Measurements from ENCODE around the gene PIP4K2B.
"Not testable (repeated sequence)": the region's sequence is repeated elsewhere in the genome, so short reads cannot be mapped to it uniquely, and the experiment has no call there.

PIP4K2B gene

GRCh38 chr17:38733282-38733981, 65.9 kb downstream of the PIP4K2B start:
- Histone ChIP-seq H3K9ac (ENCODE audit: low read length) (no peak overlapping the region), H3K36me3 (ENCODE audit: control insufficient read depth, insufficient read depth, low read length) (peaks cover 54% of the 10 kb centered on the region), H3K27ac (ENCODE audit: low read depth, low read length) (no peak overlapping the region), H3K9me3 (ENCODE audit: control insufficient read depth, insufficient read depth, low read depth, low read length) (no peaks in the 10 kb centered on the region), H3K4me3 (ENCODE audit: low read depth, low read length) (no peak overlapping the region), H3K4me1 (ENCODE audit: control insufficient read depth, insufficient read depth, low read length) (peaks cover 21% of the 10 kb centered on the region), H3K27me3 (ENCODE audit: control insufficient read depth, insufficient read depth, low read length) (peaks cover 7% of the 10 kb centered on the region; the same call in 1 of the 2 replicates)

DNA sequence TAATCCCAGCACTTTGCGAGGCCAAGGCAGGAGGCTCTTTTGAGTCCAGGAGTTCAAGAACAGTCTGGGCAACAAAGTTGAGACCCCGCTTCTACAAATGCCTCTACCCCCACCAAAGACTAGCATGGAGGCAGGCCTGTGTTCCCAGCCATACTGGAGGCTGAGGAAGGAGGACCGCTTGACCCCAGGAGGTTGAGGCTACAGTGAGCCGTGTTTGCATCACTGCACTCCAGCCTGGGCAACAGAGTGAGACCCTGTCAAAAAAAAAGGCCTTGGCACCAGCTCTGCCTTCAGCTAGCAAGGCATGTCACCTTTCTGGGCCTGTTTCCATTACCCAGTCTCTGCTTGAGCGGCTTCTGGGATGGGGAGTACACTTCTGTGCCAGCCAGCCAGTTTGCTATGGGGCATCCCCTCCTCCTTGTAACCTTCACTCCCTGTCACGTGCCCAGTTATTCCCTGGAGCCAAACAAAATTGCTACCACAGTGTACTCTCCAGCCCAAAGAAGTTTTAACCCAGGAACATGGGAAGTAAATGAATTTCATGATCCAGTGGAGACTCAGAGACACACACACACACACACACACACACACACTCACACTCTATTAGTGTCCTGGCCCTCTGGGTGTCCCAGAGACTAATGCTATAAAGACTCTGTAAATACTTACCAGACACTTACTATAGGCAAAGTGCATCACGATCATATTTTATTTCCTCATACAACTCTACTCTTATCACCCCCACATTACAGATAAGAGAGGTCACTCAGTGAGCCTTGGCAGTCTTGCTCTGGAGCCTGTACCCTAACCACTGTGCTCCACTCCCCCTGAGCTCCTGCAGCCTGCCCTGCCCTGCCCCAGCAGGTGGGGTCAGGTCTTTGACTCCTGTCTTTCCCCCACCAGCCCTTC, 66.7 kb downstream of the PIP4K2B start:
- no peak overlapping the region for H3K27ac ChIP-seq (ENCODE audit: low read depth, low read length)
- peaks cover 7% of the 10 kb centered on the region; the same call in 1 of the 2 replicates for H3K27me3 ChIP-seq (ENCODE audit: control insufficient read depth, insufficient read depth, low read length)
- peaks cover 48% of the 10 kb centered on the region for H3K36me3 ChIP-seq (ENCODE audit: control insufficient read depth, insufficient read depth, low read length)
- no peaks in the 10 kb centered on the region for H3K9me3 ChIP-seq (ENCODE audit: control insufficient read depth, insufficient read depth, low read depth, low read length)
- H3K9ac ChIP-seq (ENCODE audit: low read length), result no peak overlapping the region
- peaks cover 24% of the 10 kb centered on the region for H3K4me1 ChIP-seq (ENCODE audit: control insufficient read depth, insufficient read depth, low read length)
- H3K4me3 ChIP-seq (ENCODE audit: low read depth, low read length), result no peak overlapping the region

- Histone ChIP-seq H3K9ac (ENCODE audit: low read length) (peak overlapping the region; percentile 80), H3K27ac (ENCODE audit: low read depth, low read length) (no peak overlapping the region), H3K4me1 (ENCODE audit: control insufficient read depth, insufficient read depth, low read length) (peaks cover 24% of the 10 kb centered on the region), H3K9me3 (ENCODE audit: control insufficient read depth, insufficient read depth, low read depth, low read length) (no peaks in the 10 kb centered on the region), H3K36me3 (ENCODE audit: control insufficient read depth, insufficient read depth, low read length) (peaks cover 39% of the 10 kb centered on the region), H3K27me3 (ENCODE audit: control insufficient read depth, insufficient read depth, low read length) (peaks cover 7% of the 10 kb centered on the region; the same call in 1 of the 2 replicates), H3K4me3 (ENCODE audit: low read depth, low read length) (peak overlapping the region; percentile 91)
Measured at GRCh38 chr17:38731526-38732294, 67.6 kb downstream of the PIP4K2B start.

GRCh38 chr17:38730526-38731379, 68.6 kb downstream of the PIP4K2B start:
- Histone ChIP-seq H3K9me3 (ENCODE audit: control insufficient read depth, insufficient read depth, low read depth, low read length) (no peaks in the 10 kb centered on the region), H3K4me3 (ENCODE audit: low read depth, low read length) (peak overlapping the region; percentile 91), H3K27ac (ENCODE audit: low read depth, low read length) (no peak overlapping the region; the same call in 1 of the 2 replicates), H3K9ac (ENCODE audit: low read length) (peak overlapping the region; percentile 80), H3K4me1 (ENCODE audit: control insufficient read depth, insufficient read depth, low read length) (peaks cover 24% of the 10 kb centered on the region), H3K36me3 (ENCODE audit: control insufficient read depth, insufficient read depth, low read length) (peaks cover 33% of the 10 kb centered on the region), H3K27me3 (ENCODE audit: control insufficient read depth, insufficient read depth, low read length) (peaks cover 7% of the 10 kb centered on the region; the same call in 1 of the 2 replicates)

DNA sequence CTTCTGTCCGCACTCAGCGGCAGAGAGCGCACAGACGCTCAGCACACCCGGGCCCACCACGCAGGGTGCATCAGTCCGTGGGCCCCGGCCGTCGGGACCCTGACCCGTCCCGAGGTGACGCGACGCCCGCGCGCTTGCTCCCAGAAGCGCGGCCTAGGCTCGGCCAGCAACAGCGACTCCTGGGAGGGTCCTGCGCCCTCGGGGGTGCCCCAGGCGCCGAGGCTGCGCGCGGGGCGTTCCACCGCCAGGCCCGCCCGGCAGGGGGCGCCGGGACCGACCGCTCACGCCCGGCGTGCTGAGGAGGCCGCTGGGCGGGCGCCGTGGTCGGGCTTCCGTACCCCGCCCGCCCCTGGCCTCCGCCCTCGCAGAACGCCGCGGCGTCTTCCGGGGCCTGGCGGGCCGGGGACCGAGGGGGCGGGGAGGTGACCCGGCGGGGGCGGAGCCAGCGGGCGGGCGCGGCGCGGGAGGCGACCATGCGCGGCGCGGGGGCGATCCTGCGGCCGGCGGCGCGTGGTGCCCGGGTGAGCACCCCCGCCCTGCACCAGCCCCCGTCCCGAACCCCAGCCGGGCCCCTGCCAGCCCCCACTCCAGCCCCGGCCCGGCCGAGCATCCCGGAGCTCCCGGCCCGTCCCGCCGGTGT, 69.3 kb downstream of the PIP4K2B start, which contains the start of gene CISD3:
Gene CISD3 (plus strand): TSS at position 456 of the 640 bp plus-strand sequence. CDS start 18 bp downstream, at position 474.
- peaks cover 24% of the 10 kb centered on the region for H3K4me1 ChIP-seq (ENCODE audit: control insufficient read depth, insufficient read depth, low read length)
- peak within 1 kb of the TSS; percentile 80 for H3K9ac ChIP-seq (ENCODE audit: low read length)
- H3K27ac ChIP-seq (ENCODE audit: low read depth, low read length), result no peak within 1 kb of the TSS; the same call in 1 of the 2 replicates
- H3K36me3 ChIP-seq (ENCODE audit: control insufficient read depth, insufficient read depth, low read length), result peaks cover 27% of the 10 kb centered on the region
- peak within 1 kb of the TSS; percentile 91 for H3K4me3 ChIP-seq (ENCODE audit: low read depth, low read length)
- H3K9me3 ChIP-seq (ENCODE audit: control insufficient read depth, insufficient read depth, low read depth, low read length), result no peaks in the 10 kb centered on the region
- H3K27me3 ChIP-seq (ENCODE audit: control insufficient read depth, insufficient read depth, low read length), result peaks cover 7% of the 10 kb centered on the region; the same call in 1 of the 2 replicates

DNA sequence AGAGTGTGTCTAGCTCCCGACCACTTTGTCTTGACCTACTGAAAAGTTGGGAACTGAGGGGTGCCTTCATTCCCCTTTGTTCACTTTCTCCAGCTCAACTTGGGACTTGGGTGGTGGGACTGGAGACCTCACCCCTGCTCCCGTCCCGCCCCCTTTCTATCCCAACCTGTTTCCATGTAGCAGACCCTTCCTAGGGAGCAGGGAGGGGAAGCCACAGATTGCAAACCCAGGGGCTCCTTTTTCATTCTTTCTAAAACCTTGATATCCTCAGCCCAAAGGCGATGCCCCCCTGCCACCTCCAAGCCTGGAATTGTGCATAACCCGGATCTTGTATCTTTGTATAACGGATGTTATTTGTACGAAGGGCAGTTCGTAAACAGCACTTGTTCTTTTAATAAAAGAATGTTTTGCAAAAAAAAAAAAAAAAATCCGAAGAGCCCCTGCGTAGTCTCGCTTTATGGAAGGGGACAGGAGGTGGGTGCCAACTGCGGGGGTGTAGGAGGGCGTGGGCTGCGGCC, 69.9 kb downstream of the PIP4K2B start:
- H3K36me3 ChIP-seq (ENCODE audit: control insufficient read depth, insufficient read depth, low read length), result peaks cover 27% of the 10 kb centered on the region
- peaks cover 7% of the 10 kb centered on the region; the same call in 1 of the 2 replicates for H3K27me3 ChIP-seq (ENCODE audit: control insufficient read depth, insufficient read depth, low read length)
- peak overlapping the region; percentile 70 for H3K4me3 ChIP-seq (ENCODE audit: low read depth, low read length)
- no peak overlapping the region for H3K27ac ChIP-seq (ENCODE audit: low read depth, low read length)
- no peaks in the 10 kb centered on the region for H3K9me3 ChIP-seq (ENCODE audit: control insufficient read depth, insufficient read depth, low read depth, low read length)
- peaks cover 24% of the 10 kb centered on the region for H3K4me1 ChIP-seq (ENCODE audit: control insufficient read depth, insufficient read depth, low read length)
- peak overlapping the region; percentile 47 for H3K9ac ChIP-seq (ENCODE audit: low read length)

DNA sequence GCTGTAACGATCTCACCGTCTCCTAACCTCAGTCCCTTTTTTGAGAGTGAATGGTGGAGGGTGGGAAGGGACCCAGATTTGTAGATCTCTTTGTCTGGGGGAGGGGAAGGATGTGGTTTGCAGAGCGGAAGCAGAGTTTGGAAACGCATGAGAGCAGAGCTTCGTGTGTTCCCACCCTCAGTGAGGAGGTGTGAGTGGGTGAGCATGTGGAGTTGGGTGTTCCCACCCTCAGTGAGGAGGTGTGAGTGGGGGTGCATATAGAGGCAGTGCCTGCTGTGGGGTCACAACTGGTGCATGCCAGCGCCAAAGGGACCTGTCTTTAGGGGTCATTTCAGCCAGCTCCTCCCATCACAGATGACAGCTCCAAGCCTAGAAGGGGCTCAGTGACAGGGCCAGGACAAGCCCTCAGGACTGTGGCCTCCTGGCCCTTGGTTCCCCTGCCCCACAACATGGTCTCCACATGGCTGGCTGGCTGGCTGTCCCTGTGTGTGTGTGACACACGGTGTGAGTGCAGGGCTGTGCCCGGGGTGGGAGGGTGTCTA, 71.0 kb downstream of the PIP4K2B start:
- Histone ChIP-seq H3K36me3 (ENCODE audit: control insufficient read depth, insufficient read depth, low read length) (peaks cover 16% of the 10 kb centered on the region), H3K27ac (ENCODE audit: low read depth, low read length) (no peak overlapping the region), H3K9ac (ENCODE audit: low read length) (no peak overlapping the region), H3K4me3 (ENCODE audit: low read depth, low read length) (no peak overlapping the region), H3K4me1 (ENCODE audit: control insufficient read depth, insufficient read depth, low read length) (peaks cover 24% of the 10 kb centered on the region), H3K27me3 (ENCODE audit: control insufficient read depth, insufficient read depth, low read length) (peaks cover 7% of the 10 kb centered on the region; the same call in 1 of the 2 replicates), H3K9me3 (ENCODE audit: control insufficient read depth, insufficient read depth, low read depth, low read length) (no peaks in the 10 kb centered on the region)

DNA sequence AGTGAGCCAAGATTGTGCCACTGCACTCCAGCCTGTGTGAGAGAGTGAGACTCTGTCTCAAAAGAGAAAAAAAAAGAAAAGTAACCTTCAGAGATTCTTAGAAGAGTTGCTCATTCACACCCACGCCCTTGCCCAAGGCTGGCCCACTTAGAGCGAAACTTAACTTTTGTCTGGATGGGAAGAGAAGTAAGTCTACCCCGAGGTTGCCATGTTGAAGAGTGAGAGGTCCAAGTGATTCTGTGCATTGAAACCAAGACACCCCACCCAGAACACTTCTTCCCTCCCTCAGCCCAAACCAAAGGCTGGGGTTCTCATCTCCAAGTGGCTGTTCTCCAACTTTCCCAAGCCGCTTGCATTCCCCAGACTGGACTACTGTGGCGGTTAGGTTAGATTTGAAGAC, 71.6 kb downstream of the PIP4K2B start:
- no peak overlapping the region for H3K9ac ChIP-seq (ENCODE audit: low read length)
- peaks cover 24% of the 10 kb centered on the region for H3K4me1 ChIP-seq (ENCODE audit: control insufficient read depth, insufficient read depth, low read length)
- peaks cover 7% of the 10 kb centered on the region; the same call in 1 of the 2 replicates for H3K27me3 ChIP-seq (ENCODE audit: control insufficient read depth, insufficient read depth, low read length)
- no peak overlapping the region for H3K27ac ChIP-seq (ENCODE audit: low read depth, low read length)
- no peak overlapping the region for H3K4me3 ChIP-seq (ENCODE audit: low read depth, low read length)
- peaks cover 10% of the 10 kb centered on the region; the same call in 1 of the 2 replicates for H3K36me3 ChIP-seq (ENCODE audit: control insufficient read depth, insufficient read depth, low read length)
- H3K9me3 ChIP-seq (ENCODE audit: control insufficient read depth, insufficient read depth, low read depth, low read length), result no peaks in the 10 kb centered on the region

- H3K36me3 ChIP-seq (ENCODE audit: control insufficient read depth, insufficient read depth, low read length); H3K9ac ChIP-seq (ENCODE audit: low read length); H3K9me3 ChIP-seq (ENCODE audit: control insufficient read depth, insufficient read depth, low read depth, low read length); H3K27ac ChIP-seq (ENCODE audit: low read depth, low read length); H3K4me3 ChIP-seq (ENCODE audit: low read depth, low read length): not testable (repeated sequence)
- H3K4me1 ChIP-seq (ENCODE audit: control insufficient read depth, insufficient read depth, low read length), result peaks cover 15% of the 10 kb centered on the region
- peaks cover 11% of the 10 kb centered on the region; the same call in 1 of the 2 replicates for H3K27me3 ChIP-seq (ENCODE audit: control insufficient read depth, insufficient read depth, low read length)
Measured at GRCh38 chr17:38726145-38726544, 73.2 kb downstream of the PIP4K2B start.
